HK-2 (cell line): ENCODE results near the gene IFT122.
A peak's percentile ranks its signal among the peaks of the same experiment; 100 is the strongest.
"Not testable (repeated sequence)": the region's sequence is repeated elsewhere in the genome, so short reads cannot be mapped to it uniquely, and the experiment has no call there.

Experiments used
- DNase-seq: peaks from one replicate; pipeline ENCODE4 v3.0.0-alpha.2; 2018; ENCODE audit not compliant: unreplicated experiment

The IFT122 gene

DNA sequence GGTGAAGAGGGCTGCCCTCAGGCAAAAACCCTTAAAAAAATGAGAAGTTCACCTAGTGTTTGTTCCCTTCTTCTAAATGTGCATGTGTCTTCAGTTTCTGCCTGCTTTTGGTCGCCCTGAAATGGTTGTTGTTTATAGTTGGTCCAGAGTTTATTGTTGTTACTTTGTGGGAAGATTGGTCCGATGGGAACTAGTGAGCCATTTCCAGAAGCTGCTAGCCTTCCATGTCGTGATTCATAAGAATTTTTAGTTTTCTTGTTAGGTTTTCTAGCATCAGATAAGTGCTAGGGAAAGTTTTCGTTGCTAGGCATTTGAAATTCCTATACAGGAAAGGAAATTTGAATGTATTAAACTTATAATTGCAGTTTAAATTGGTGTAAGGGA, 33.7 kb downstream of the IFT122 start:
- no peak for DNase-seq

DNA sequence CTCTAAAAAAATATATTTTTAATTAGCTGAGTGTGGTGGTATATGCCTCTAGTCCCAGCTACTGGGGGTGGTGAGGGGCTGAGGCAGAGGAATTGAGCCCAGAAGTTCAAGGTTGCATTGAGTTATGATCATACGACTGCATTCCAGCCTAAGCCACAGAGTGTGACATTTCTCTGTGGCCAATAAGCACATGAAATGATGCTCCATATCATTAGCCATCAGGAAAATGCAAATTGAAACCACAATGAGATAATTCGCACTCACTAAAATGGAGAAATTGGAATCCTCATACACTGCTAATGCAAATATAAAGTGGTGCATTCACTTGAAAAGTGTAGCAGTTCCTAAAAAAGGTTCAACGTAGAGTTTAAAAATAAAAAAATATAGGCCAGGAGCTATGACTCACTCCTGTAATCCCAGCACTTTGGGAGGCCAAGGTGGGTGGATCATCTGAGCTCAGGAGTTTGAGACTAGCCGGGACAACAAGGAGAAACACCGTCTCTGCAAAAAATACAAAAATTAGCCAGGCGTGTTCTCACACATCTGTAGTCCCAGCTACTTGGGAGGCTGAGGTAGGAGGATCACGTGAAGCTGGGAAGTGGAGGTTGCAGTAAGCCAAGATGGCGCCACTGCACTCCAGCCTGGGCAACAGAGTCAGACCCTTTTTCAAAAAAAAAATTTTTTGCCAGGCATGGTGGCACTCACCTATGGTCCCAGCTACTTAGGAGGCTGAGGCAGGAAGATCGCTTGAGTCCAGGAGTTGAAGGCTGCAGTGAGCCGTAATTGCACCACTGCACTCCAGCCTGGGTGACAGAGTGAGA, 35.2 kb downstream of the IFT122 start:
- no peak for DNase-seq

- no peak for DNase-seq
Measured at GRCh38 chr3:129475863-129476262, 35.8 kb downstream of the IFT122 start.

DNA sequence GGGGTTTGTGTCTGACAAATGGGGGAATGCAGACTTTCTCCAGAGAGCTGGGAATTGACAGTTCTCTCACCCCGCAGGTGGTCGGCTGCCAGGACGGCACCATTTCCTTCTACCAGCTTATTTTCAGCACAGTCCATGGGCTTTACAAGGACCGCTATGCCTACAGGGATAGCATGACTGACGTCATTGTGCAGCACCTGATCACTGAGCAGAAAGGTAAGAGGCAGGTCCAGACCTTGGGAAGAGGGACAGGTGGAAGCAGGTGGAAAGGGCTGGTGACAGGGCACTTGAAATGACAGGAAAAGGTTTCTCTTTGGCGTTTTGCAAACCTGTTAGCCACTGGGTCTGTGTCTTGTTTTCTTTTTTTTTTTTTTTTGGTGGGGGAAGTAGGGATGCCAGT, 36.6 kb downstream of the IFT122 start:
- DNase-seq = no peak

DNA sequence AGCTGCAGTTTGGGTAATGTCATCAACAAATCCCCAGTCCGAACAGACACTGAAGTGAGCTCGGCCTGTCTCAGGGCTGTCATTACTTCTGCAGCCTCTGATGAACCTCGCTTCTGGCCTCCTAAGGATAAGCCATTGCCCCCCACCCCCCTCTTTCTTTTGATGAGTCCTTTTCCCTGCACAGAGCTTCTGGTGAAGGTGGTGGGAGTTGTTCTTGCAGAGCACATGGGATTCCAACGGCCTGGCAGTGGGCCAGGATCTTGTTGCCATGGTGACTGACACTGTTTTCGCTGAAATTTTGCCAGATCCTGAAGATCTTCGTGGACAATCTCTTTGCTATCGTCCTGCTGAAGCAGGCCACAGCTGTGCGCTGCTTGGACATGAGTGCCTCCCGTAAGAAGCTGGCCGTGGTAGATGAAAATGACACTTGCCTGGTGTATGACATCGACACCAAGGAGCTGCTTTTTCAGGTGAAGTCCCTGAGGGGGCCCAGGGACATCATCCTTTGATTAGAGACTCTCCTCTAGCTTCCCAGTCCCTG, 41.3 kb downstream of the IFT122 start:
- DNase-seq = not testable (repeated sequence)

- no peak for DNase-seq
Measured at GRCh38 chr3:129481766-129482332, 41.8 kb downstream of the IFT122 start.

GRCh38 chr3:129482721-129483120, 42.7 kb downstream of the IFT122 start:
- DNase-seq = no peak

DNA sequence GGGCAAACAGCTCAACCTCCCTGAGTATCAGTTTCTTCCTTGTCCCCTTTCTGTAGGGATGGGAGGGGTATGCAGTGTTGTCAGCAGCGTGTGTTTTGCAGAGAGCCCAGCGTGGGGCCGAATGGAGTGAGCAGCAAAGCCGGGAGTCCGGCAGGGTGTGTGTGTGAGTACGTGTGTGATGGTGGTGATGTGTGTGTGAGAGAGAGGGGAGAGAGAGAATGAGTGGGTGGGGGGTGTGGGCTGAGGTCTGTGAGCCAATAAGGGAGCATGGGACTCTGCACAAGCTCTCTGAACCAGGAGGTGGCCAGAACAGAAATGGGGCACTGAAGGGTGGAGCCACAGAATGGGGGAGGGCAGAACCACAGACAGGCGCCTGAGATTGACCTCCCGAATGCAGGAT, 43.8 kb downstream of the IFT122 start:
- DNase-seq = no peak

DNA sequence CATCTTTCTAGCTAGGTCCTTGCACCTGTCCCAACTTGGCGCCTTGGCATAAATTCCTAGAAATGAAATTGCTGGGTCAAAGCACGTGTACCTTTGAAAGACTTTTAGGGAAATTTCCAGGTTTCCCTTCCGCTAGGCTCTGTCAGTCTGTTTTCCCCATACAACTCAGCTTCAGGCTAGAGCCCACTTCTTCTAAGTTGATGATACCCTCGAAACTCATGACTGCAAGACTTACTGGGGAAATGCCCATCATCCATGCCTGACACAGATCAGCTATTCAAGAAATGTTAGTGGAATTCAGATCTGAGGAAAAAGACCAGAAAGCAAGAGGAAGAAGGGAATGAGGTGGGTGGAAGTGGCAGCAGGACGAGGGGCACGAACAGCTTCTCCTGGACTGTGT, 45.1 kb downstream of the IFT122 start:
- not testable (repeated sequence) for DNase-seq

- no peak for DNase-seq
Measured at GRCh38 chr3:129485721-129486663, 46.0 kb downstream of the IFT122 start.

DNA sequence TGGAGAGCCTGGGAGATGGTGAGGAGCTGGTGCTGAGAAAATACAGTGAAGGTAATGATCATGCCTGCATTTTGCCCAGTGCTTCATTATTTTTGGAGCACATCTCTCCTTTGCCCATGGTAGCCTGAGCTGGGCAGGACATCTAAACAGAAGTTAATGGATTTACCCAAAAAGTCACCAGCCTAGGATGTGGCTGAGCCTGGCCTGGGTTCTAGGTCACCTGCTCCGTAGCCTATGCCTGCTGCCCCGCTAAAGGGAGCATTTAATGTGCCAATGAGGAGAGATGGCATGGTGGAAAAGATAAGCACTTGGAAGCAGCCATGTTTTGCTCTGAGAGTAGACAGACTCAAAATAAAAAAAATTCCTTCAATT, 46.6 kb downstream of the IFT122 start:
- no peak for DNase-seq

- no peak for DNase-seq
Measured at GRCh38 chr3:129487183-129487867, 47.3 kb downstream of the IFT122 start.

- DNase-seq = not testable (repeated sequence)
Measured at GRCh38 chr3:129487868-129488335, 47.9 kb downstream of the IFT122 start.

- DNase-seq = not testable (repeated sequence)
Measured at GRCh38 chr3:129489258-129489657, 49.2 kb downstream of the IFT122 start.

DNA sequence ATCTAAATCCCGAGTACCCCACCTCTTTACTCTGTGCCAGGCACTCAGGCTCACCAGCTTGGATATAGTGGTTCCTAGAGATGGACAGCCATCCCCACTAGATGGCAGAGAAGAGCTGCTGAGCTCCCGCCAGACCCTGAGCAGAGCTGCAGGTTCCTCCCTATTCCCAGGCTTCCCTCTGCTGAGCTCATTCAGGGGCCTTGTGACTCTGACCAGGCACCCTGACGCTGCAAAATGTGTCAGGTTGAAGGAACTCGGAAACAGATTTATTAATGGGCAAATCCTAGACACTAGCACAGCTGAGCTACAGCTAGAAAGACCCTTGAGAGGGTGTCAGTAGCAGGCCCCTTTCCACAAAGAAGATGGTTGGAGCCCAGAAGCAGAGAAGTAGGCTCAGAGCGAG, 50.2 kb downstream of the IFT122 start:
- DNase-seq = peak; percentile 86

DNA sequence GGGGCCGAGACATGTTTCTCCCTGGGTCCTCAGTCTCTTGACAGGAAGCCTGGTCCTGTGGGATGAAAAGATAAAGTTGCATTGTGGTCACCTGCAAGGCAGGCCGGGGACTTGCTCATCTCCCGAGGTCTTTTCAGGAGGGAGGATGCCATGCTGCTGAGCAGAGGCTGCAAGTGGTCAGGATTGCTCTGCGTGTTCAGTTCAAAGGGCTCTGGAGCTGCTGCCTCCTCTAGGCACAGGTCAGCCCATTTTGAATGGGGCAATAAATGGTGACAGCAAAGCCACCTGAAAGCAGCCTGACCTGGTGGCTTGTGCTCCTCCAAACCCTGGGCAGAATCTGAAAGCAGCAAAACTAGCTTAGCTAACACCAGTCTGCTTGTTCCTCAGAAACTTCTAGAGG, 51.1 kb downstream of the IFT122 start:
- DNase-seq = not testable (repeated sequence)

GRCh38 chr3:129491794-129492193, 51.8 kb downstream of the IFT122 start:
- DNase-seq = no peak

- no peak for DNase-seq
Measured at GRCh38 chr3:129492691-129493090, 52.7 kb downstream of the IFT122 start.

DNA sequence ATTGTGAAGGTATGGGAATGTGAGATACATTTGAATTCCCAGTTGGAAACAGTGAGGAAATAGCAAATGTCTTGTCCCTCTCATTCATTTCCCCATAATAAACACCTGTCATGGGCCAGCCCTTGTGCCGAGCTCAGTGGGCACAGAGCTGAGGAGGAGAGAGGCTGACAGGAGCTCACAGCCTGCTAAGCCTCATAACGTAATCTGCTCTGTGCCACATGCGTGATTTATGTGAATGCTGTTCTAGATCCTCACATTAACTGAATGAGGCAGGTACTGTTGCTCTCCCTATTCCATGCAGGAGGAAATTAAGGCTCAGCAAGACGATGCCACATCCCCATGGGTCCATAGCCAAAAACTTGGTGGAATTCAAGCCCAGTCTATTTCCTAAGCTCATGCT, 53.2 kb downstream of the IFT122 start:
- no peak for DNase-seq

GRCh38 chr3:129494499-129494898, 54.5 kb downstream of the IFT122 start:
- DNase-seq = not testable (repeated sequence)

GRCh38 chr3:129495006-129495639, 55.1 kb downstream of the IFT122 start:
- DNase-seq = not testable (repeated sequence)
